Coronary artery (tissue), 2 donors: Measurements from ENCODE around the gene TMX1.

Experiments
- DNase-seq: peaks from one replicate; pipeline ENCODE4 v3.0.0-alpha.2; 2017; ENCODE audit warnings: low spot score
- H3K27ac ChIP-seq, 2 donors: fragments of 200-600 bp; sonication (generic); one replicate each; pipeline ENCODE4 v1.5.1; 2016 to 2019
- H3K4me3 ChIP-seq: fragments of 200-600 bp; sonication (generic); 2 replicates; pipeline ENCODE4 v1.5.1; 2016; ENCODE audit warnings: mild to moderate bottlenecking, moderate library complexity
- CTCF ChIP-seq: fragments of 200-600 bp; sonication (generic); IDR thresholded peaks from one replicate; pipeline ENCODE4 v1.5.1; 2019; ENCODE audit warnings: antibody characterized with exemption

TMX1 gene

GRCh38 chr14:51224551-51224950, 15.5 kb upstream of the TMX1 start:
- Histone ChIP-seq H3K27ac (no peak overlapping the region), H3K4me3 (no peak overlapping the region)
- no peak for TF ChIP-seq CTCF
- DNase-seq = no peak

DNA sequence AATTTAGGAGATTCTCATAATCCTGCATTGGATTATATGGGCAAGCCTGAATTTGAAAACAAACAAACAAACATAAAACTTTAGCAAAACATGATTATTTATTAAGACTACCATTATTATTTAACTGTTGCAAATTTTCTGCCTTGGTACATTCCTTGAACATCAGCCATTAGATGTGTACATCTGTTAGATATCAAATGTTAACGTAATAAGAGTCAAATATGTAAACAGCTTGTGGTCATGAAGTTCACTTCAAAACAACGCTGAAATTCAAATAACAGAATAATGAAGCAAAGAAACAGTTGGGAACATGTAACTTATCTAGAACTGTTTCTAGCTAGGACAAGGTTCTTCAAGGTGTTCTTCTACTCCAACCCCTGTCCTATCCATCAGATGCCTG, 14.3 kb upstream of the TMX1 start:
- no peak for DNase-seq
- TF ChIP-seq CTCF = no peak
- Histone ChIP-seq H3K4me3 (no peak overlapping the region), H3K27ac (no peak overlapping the region)

GRCh38 chr14:51228391-51228790, 11.7 kb upstream of the TMX1 start:
- H3K27ac ChIP-seq = no peak overlapping the region
- no peak for TF ChIP-seq CTCF
- H3K4me3 ChIP-seq = no peak overlapping the region
- DNase-seq = no peak

DNA sequence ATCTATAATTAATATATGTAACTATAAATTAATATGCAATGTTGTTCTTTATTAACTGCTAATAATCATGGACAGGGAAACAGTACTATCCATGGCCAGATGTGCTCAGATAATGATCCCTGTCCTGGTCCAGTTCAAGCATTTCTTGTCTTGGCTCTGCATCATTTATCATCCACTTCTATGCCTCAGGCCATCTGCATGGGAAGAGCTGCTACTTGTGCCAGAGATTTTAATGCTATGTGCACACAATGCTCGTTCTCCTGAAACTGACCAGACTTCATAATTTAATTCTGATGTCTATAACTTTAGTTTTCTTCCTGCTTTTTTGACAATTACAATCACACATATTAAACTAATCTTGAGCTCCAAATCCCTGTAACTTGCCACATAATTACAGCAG, 11.2 kb upstream of the TMX1 start:
- no peak for TF ChIP-seq CTCF
- H3K4me3 ChIP-seq = no peak overlapping the region
- H3K27ac ChIP-seq = no peak overlapping the region
- no peak for DNase-seq

DNA sequence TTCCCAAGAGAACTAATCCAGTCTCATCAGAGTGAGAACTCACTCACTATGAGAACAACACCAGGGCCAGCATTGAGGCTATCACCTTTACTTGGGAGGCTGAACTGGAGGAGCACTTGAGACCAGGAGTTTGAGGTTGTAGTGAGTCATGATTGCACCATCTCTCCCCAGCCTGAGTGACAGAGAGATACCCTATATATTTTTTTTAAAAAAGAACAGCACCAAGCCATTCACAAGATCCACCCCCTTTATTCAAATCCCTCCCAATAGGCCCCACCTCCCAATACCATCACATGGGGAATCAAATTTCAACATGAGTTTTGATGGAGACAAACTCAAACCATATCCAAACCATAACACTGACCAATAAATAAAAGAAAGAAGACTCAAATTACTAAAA, 3.7 kb upstream of the TMX1 start:
- no peak for DNase-seq
- no peak for TF ChIP-seq CTCF
- Histone ChIP-seq H3K4me3 (no peak overlapping the region), H3K27ac (no peak overlapping the region)

DNA sequence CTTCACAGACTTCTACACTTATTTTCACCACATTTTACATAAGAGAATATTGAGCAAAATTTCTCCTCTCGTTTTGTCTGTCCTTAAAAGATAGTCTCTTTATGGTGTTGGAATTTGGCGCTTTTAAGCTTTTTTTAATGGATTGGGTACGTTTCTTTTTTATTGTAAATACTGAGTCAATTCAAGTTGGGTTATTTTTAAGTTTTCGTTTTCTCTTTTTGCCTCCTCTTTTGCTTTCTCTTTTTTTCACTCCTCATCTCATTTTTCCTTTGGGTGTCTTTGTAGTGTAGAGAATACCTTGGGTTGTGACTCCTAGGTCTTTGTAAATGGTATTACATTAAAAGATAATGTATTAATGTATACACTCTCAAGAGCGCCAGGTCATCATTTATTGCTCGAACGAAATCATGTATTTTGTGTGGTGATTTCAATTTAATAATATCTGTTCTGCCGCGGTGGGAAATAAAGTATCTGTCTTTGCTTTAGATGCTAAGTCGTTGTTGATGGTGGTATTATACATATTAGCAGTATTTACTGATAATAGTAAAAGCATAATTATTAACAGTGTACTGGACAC, 845 bp downstream of the TMX1 start:
- peak overlapping the region; percentile 95 for H3K4me3 ChIP-seq
- peak overlapping the region; percentile 73 to 93 for H3K27ac ChIP-seq
- DNase-seq = no peak
- no peak for TF ChIP-seq CTCF

DNA sequence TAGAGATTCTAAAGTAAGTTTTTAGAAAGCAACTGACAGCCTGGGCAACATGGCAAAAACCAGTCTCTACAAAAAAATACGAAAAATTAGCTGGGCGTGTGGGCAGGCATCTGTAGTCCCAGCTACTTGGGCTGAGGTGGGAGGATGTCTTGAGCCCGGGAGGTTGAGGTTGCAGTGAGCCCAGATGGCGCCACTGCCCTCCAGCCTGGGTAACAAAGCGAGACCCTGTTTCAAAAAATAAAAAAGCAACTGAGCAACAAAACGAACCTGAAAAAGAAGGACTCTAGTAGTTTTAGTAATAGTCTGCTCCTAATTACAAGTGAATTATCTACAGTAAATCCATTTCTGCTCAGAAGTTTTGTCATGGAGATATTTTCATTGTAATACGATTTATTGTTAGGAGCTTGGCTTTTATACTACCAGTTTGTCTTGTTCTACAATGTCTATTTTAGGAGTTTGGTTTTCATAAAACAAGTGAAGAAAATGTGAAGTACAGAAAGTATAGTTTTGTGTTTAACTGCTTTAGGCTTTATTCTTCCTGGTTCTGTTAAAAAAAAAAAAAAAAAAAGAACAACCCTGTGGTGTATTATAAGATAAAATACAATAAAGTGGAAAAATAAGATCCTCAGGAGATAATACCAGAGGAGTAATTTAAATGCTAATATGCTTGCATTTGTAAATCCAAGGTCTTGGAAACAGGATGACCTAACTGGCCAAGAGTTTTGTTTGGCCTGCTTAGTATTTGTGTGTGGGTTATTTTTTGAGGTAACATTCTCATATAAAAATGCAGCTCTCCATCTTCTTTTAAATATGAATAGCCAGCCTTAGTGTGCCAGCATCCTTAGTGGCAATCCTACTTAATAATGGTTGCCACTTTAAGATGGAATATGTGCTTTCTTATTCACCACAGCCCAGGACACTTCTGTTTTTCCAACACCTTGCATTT, 2.8 kb downstream of the TMX1 start:
- no peak for DNase-seq
- no peak overlapping the region for H3K4me3 ChIP-seq
- TF ChIP-seq CTCF = no peak
- H3K27ac ChIP-seq = no peak overlapping the region
